Measurements from ENCODE around the gene TMEM204.

- no peak for TF ChIP-seq POLR2A (IDR thresholded peaks at IDR 0.05)
- no peak for TF ChIP-seq CTCF (IDR thresholded peaks at IDR 0.05)
Observed at GRCh38 chr16:1506494-1507213, 26.8 kb upstream of the TMEM204 start.

Measured in thyroid gland (tissue), 4 donors.